Subcutaneous adipose tissue (tissue), 4 donors: ENCODE measurements around the gene UGT1A5. TPM values are rescaled to one million over a fixed set of nuclear protein-coding genes. Genes with fewer than 3 reads are reported as not detected.

Source experiments
- total RNA-seq, 4 donors: library from RNA; depleted of rRNA; stranded (reverse); fragments of >200 nt; gene quantifications; one replicate each; pipeline ENCODE4 v1.1.0, GENCODE V29; 2016
- TF ChIP-seq, protein P1 (sequence below): fragments of 450-650 bp; IDR thresholded peaks from one replicate; pipeline ENCODE4 v1.5.1; 2016; ENCODE audit warnings: low read depth, mild to moderate bottlenecking, control low read depth, antibody characterized with exemption, moderate library complexity

The UGT1A5 gene
- not detected for total RNA-seq

DNA sequence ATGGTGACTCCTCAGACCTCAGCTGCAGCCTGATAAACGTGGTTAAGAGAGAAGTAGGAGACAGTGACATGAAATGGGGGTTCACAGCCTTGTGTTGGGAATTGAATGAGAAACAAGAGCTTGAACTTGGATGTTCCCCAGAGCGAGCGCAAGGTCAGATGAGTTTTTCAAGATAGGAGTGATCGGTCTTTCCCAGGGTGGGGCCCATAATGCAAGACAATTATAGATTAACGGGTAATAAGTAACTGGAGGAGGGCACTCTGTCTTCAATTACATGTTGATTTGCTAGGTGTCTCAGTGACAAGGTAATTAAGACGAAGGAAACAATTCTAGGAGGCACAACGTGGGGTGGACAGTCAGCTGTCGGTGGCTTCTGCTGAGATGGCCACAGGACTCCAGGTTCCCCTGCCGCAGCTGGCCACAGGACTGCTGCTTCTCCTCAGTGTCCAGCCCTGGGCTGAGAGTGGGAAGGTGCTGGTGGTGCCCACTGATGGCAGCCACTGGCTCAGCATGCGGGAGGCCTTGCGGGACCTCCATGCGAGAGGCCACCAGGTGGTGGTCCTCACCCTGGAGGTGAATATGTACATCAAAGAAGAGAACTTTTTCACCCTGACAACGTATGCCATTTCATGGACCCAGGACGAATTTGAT lies at the start of gene UGT1A5:
UGT1A5 (plus strand) TSS at position 297 of the 651 bp plus-strand sequence; CDS start at position 382, 85 bp downstream.
- TF ChIP-seq, protein P1, sequence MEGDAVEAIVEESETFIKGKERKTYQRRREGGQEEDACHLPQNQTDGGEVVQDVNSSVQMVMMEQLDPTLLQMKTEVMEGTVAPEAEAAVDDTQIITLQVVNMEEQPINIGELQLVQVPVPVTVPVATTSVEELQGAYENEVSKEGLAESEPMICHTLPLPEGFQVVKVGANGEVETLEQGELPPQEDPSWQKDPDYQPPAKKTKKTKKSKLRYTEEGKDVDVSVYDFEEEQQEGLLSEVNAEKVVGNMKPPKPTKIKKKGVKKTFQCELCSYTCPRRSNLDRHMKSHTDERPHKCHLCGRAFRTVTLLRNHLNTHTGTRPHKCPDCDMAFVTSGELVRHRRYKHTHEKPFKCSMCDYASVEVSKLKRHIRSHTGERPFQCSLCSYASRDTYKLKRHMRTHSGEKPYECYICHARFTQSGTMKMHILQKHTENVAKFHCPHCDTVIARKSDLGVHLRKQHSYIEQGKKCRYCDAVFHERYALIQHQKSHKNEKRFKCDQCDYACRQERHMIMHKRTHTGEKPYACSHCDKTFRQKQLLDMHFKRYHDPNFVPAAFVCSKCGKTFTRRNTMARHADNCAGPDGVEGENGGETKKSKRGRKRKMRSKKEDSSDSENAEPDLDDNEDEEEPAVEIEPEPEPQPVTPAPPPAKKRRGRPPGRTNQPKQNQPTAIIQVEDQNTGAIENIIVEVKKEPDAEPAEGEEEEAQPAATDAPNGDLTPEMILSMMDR, result no peak

DNA sequence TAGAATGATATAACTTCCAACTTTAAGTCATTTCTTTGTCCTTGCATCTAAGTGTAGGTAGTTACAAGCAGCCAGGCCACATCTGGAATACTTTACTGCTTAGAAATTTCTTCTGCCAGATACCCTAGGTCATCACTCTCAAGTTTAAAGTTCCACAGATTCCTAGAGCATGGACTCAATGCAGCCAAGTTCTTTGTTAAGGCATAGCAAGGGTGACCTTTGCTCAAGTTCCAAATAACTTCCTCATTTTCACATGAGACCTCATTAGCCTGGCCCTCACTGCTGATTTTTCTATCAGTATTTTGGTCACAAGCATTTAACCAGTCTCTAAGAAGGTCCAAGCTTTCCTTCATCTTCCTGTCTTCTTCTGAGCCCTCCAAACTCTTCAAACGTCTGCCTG lies 48.8 kb upstream of the UGT1A5 start:
- TF ChIP-seq, protein P1, result no peak

DNA sequence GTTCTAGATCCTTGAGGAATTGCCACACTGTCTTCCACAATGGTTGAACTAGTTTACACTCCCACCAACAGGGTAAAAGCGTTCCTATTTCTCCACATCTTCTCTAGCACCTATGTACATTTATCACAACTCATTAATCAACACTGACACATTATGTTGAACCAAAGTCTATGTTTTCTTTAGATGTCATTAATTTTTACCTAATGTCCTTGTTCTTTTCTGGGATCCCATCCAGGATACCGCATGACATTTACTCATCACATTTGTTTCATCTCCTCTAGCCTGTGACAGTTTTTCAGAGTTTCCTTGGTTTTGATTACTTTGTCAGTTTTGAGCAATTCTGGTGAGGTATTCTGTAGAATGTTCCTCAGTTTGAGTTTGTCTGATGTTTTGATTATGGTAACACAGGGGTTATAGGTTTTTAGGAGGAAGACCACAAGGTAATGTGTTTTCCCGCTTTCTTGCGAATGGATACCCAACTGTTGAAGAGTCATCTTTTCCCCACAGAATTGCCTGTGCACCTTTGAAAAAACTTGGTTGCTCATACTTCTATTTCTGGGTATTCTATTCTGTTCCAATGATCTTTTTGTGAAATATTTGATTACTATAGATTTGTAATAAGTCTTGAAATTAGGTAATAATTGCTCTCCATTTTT lies 44.0 kb upstream of the UGT1A5 start:
- TF ChIP-seq, protein P1, result no peak

DNA sequence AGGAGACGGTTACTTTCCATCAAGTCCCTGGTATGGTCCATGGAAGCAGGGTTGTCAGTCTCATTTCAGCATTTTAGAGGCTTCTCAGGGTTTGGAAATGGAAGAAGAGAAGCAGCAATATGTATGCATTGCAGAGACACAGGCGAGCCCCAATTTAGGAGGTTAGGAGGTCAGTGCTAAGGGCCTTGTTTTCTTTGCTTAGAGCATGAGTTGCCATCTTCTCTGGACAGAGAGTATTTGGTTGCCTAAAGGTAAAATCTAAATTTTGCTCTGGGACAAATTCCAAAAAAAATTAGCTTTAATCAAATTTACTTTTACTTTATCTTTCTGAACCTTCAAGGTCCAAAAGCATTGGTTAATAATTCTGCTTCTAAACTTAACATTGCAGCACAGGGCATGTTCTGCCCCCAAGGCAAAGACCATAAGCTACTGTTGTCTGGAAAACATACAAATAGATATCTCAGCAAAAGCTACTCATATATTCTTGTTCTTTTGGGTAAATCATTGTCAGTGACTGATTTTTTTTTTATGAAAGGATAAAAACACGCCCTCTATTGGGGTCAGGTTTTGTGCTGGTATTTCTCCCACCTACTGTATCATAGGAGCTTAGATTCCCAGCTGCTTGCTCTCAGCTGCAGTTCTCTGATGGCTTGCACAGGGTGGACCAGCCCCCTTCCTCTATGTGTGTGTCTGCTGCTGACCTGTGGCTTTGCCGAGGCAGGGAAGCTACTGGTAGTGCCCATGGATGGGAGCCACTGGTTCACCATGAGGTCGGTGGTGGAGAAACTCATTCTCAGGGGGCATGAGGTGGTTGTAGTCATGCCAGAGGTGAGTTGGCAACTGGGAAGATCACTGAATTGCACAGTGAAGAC lies 41.2 kb upstream of the UGT1A5 start, which contains the start of gene UGT1A9:
UGT1A9 (plus strand) TSS at position 609 of the 872 bp plus-strand sequence; CDS start at position 646, 37 bp downstream.
- TF ChIP-seq, protein P1, result no peak

DNA sequence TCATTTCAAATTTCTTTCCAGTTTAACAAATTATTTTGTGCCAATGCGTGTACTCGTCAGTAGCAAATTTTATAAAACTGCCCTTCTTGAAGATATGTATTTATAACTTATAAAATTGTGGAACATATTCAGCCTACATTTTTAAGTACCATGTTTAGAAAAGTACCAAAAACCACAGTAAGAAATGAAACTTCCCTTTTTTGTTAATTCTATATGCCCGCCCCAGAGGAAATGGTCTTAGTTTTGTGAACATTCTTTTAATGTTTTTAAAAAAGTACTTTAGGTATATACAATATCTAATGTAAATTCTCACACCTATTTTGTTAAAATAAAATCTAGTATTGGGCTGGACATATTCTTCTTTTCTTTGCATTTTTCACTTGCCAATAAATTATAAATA lies 39.8 kb upstream of the UGT1A5 start:
- TF ChIP-seq, protein P1, result no peak

DNA sequence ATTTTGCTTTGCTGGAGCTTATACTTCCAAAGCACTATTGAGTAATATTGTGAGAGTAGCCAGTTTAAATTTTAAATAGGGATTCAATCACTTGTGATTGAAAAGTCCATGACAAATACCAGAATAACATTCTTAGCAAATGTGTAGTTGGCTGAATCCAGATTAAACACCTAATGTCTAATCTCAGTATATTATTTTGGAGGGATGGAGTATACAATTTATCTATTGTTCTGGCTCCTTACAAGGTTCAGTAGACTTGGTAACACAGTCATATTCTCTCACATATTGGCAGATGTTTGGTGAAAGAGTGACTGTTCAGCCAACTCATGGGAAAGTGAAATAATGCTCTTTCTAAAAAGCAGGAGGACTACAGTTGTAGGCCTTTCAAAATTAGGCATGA lies 38.8 kb upstream of the UGT1A5 start:
- TF ChIP-seq, protein P1, result no peak

DNA sequence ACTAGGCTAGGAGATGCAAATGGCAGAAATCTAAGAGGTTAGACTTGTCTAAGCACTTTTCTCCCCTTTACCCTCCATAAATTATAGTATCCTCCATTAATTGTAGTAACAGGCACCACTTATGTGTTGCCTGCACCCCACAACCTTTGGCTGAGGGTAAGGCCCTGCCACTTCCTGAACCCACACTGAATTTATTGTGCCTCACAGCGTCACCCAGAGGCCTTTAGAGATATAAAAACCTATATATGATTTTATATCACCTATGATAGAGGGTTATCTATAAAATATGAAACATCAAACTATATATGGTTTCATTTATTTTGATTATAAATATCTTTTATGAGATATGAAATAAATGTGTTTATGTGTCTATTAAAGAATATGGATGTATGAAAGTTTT lies 38.4 kb upstream of the UGT1A5 start:
- TF ChIP-seq, protein P1, result no peak
